ENCODE measurements around the gene PARP2.
A peak's percentile ranks its signal among the peaks of the same experiment; 100 is the strongest.

PARP2 gene

GRCh38 chr14:20302042-20302755, 41.2 kb upstream of the PARP2 start:
- Histone ChIP-seq H3F3A (ENCODE audit: insufficient read depth, low read length) (no peaks in the 10 kb centered on the region; the same call in 1 of the 2 replicates), H3K9me3 (replicated peaks; ENCODE audit: insufficient read depth, low read length) (no peaks in the 10 kb centered on the region), H3K4me1 (ENCODE audit: low read length) (no peaks in the 10 kb centered on the region), H3K4me3 (ENCODE audit: low read length) (no peak overlapping the region), H3K4me2 (ENCODE audit: low read depth, low read length) (no peak overlapping the region), H3K9me2 (replicated peaks; ENCODE audit: insufficient read depth, low read length) (no peaks in the 10 kb centered on the region), H3K27ac (ENCODE audit: low read length) (no peak overlapping the region), H4K20me1 (ENCODE audit: insufficient read depth, low read length) (no peaks in the 10 kb centered on the region), H3K36me3 (replicated peaks; ENCODE audit: insufficient read depth, low read length) (no peaks in the 10 kb centered on the region), H3K9ac (ENCODE audit: low read length) (no peak overlapping the region), H2AFZ (ENCODE audit: low read length) (no peak overlapping the region), H3K79me2 (ENCODE audit: low read length) (peaks cover 6% of the 10 kb centered on the region; the same call in 1 of the 2 replicates), H3K27me3 (replicated peaks; ENCODE audit: insufficient read depth, low read length) (no peaks in the 10 kb centered on the region)
- TF ChIP-seq CTCF (IDR thresholded peaks at IDR 0.05; ENCODE audit: low read length) = no peak
- no peak for TF ChIP-seq EZH2 (optimal IDR thresholded peaks at IDR 0.05; ENCODE audit: low read depth, low read length)
- no peak for TF ChIP-seq EZH2phosphoT487 (IDR thresholded peaks at IDR 0.05; ENCODE audit: low read length)
- no peak for DNase-seq

- Histone ChIP-seq H3K27me3 (replicated peaks; ENCODE audit: insufficient read depth, low read length) (no peaks in the 10 kb centered on the region), H4K20me1 (ENCODE audit: insufficient read depth, low read length) (no peaks in the 10 kb centered on the region), H3K79me2 (ENCODE audit: low read length) (peaks cover 6% of the 10 kb centered on the region; the same call in 1 of the 2 replicates), H3K9me3 (replicated peaks; ENCODE audit: insufficient read depth, low read length) (no peaks in the 10 kb centered on the region), H2AFZ (ENCODE audit: low read length) (peak within 1 kb of the TSS; percentile 85), H3K4me2 (ENCODE audit: low read depth, low read length) (peak within 1 kb of the TSS; percentile 93), H3K4me3 (ENCODE audit: low read length) (peak within 1 kb of the TSS; percentile 80), H3K27ac (ENCODE audit: low read length) (no peak within 1 kb of the TSS), H3K9ac (ENCODE audit: low read length) (peak within 1 kb of the TSS; percentile 56), H3K4me1 (ENCODE audit: low read length) (no peaks in the 10 kb centered on the region), H3F3A (ENCODE audit: insufficient read depth, low read length) (no peaks in the 10 kb centered on the region; the same call in 1 of the 2 replicates), H3K36me3 (replicated peaks; ENCODE audit: insufficient read depth, low read length) (no peaks in the 10 kb centered on the region), H3K9me2 (replicated peaks; ENCODE audit: insufficient read depth, low read length) (no peaks in the 10 kb centered on the region)
- peak; percentile 72 for DNase-seq
- TF ChIP-seq EZH2phosphoT487 (IDR thresholded peaks at IDR 0.05; ENCODE audit: low read length) (no peak), CTCF (IDR thresholded peaks at IDR 0.05; ENCODE audit: low read length) (peak; percentile 66)
These were observed 38.0 kb upstream of the PARP2 start, which contains the start of gene TTC5 for GRCh38 chr14:20305265-20306078. Gene TTC5 (minus strand): TSS chr14:20305951. CDS start chr14:20305937, 14 bp downstream.

- H4K20me1 ChIP-seq (ENCODE audit: insufficient read depth, low read length) = no peaks in the 10 kb centered on the region
- H3K36me3 ChIP-seq (replicated peaks; ENCODE audit: insufficient read depth, low read length) = no peaks in the 10 kb centered on the region
- H2AFZ ChIP-seq (ENCODE audit: low read length) = no peak overlapping the region
- H3K9me2 ChIP-seq (replicated peaks; ENCODE audit: insufficient read depth, low read length) = no peaks in the 10 kb centered on the region
- TF ChIP-seq CTCF (IDR thresholded peaks at IDR 0.05; ENCODE audit: low read length) (no peak), EZH2 (optimal IDR thresholded peaks at IDR 0.05; ENCODE audit: low read depth, low read length) (no peak), EZH2phosphoT487 (IDR thresholded peaks at IDR 0.05; ENCODE audit: low read length) (no peak)
- H3K4me1 ChIP-seq (ENCODE audit: low read length) = no peaks in the 10 kb centered on the region
- no peaks in the 10 kb centered on the region for H3K9me3 ChIP-seq (replicated peaks; ENCODE audit: insufficient read depth, low read length)
- no peak for DNase-seq
- H3K4me2 ChIP-seq (ENCODE audit: low read depth, low read length) = no peak overlapping the region
- H3K9ac ChIP-seq (ENCODE audit: low read length) = no peak overlapping the region
- H3K4me3 ChIP-seq (ENCODE audit: low read length) = peak overlapping the region; percentile 80; the same call in 1 of the 2 replicates
- no peaks in the 10 kb centered on the region for H3K27me3 ChIP-seq (replicated peaks; ENCODE audit: insufficient read depth, low read length)
- H3K79me2 ChIP-seq (ENCODE audit: low read length) = peaks cover 6% of the 10 kb centered on the region; the same call in 1 of the 2 replicates
- H3K27ac ChIP-seq (ENCODE audit: low read length) = no peak overlapping the region
- no peaks in the 10 kb centered on the region; the same call in 1 of the 2 replicates for H3F3A ChIP-seq (ENCODE audit: insufficient read depth, low read length)
These were observed 37.4 kb upstream of the PARP2 start for GRCh38 chr14:20306079-20306423.
